Naive thymus-derived CD4-positive, alpha-beta T cell (primary cell): ENCODE results near the gene RPL31. TPM values are rescaled to one million over a fixed set of nuclear protein-coding genes. Genes with fewer than 3 reads are reported as not detected.

Source experiments
- ATAC-seq: fragments of 150-1000 bp; cut with Tn5 transposase; 2 replicates; pipeline ENCODE4 v1.10.0; 2021; ENCODE audit warnings: mild to moderate bottlenecking, moderate library complexity
- CTCF ChIA-PET: fragments of 350-600 bp; sonication (Branson Sonifier 250); formaldehyde crosslinking; loops from one replicate; lab custom pipeline; 2021; ENCODE audit warnings: antibody characterized with exemption; lab: Charles Lee
- POLR2A ChIA-PET: fragments of 350-600 bp; sonication (Branson Sonifier 250); formaldehyde crosslinking; loops from one replicate; lab custom pipeline; 2021; ENCODE audit warnings: antibody characterized with exemption, inconsistent platforms; lab: Charles Lee
- DNase-seq, 9 donors: peaks; one replicate each; pipeline versions ENCODE4 v3.0.0 to v3.0.0-alpha.2; 2020 to 2022; ENCODE audit warnings: mixed read lengths in 1 of 9
- H3K27ac ChIP-seq: one replicate; pipeline ENCODE4 v1.7.0; 2013; ENCODE audit warnings: mild to moderate bottlenecking, low read depth, low read length, moderate library complexity
- H3K27me3 ChIP-seq, 2 donors: one replicate each; pipeline ENCODE4 v1.7.0; 2013; ENCODE audit warnings: low read length in 2 of 2, mild to moderate bottlenecking in 2 of 2, moderate library complexity in 2 of 2; ENCODE audit not compliant: control insufficient read depth in 2 of 2, insufficient read depth in 2 of 2
- H3K36me3 ChIP-seq, 3 experiments: 1 replicate in 2 of 3; 2 replicates in 1 of 3; pipeline ENCODE4 v1.7.0; 2013; ENCODE audit warnings: low read length in 3 of 3, mild to moderate bottlenecking in 3 of 3, moderate library complexity in 1 of 3; ENCODE audit not compliant: insufficient read depth in 3 of 3, control insufficient read depth in 2 of 3
- H3K4me1 ChIP-seq, 2 donors: one replicate each; pipeline ENCODE4 v1.7.0; 2013; ENCODE audit warnings: low read length in 2 of 2, mild to moderate bottlenecking in 2 of 2, moderate library complexity in 1 of 2; ENCODE audit not compliant: control insufficient read depth in 2 of 2, insufficient read depth in 2 of 2
- H3K4me3 ChIP-seq: 2 replicates; pipeline ENCODE4 v1.7.0; 2013; ENCODE audit warnings: mild to moderate bottlenecking, low read length
- H3K9me3 ChIP-seq, 3 experiments: 1 replicate in 2 of 3; 2 replicates in 1 of 3; pipeline ENCODE4 v1.7.0; 2013; ENCODE audit warnings: low read length in 3 of 3; ENCODE audit not compliant: control insufficient read depth in 2 of 3
- H3K27ac Mint-ChIP-seq, 9 donors: one replicate each; pipeline ENCODE4 v1.8.0; 2020 to 2022; ENCODE audit warnings: mixed read lengths in 9 of 9, mild to moderate bottlenecking in 8 of 9, moderate library complexity in 5 of 9, inconsistent platforms in 2 of 9
- H3K27me3 Mint-ChIP-seq, 5 donors: one replicate each; pipeline ENCODE4 v1.8.0; 2021 to 2022; ENCODE audit warnings: mixed read lengths in 5 of 5, mild to moderate bottlenecking in 1 of 5
- H3K36me3 Mint-ChIP-seq, 5 donors: one replicate each; pipeline ENCODE4 v1.8.0; 2020 to 2022; ENCODE audit warnings: mixed read lengths in 5 of 5, mild to moderate bottlenecking in 3 of 5, inconsistent platforms in 1 of 5
- H3K4me1 Mint-ChIP-seq, 7 donors: one replicate each; pipeline ENCODE4 v1.8.0; 2020 to 2022; ENCODE audit warnings: mixed read lengths in 7 of 7, mild to moderate bottlenecking in 3 of 7, inconsistent platforms in 1 of 7
- H3K4me3 Mint-ChIP-seq, 10 donors: one replicate each; pipeline ENCODE4 v1.8.0; 2020 to 2022; ENCODE audit warnings: mild to moderate bottlenecking in 10 of 10, mixed read lengths in 10 of 10, moderate library complexity in 6 of 10, inconsistent platforms in 2 of 10
- H3K9me3 Mint-ChIP-seq, 11 donors: one replicate each; pipeline ENCODE4 v1.8.0; 2020 to 2022; ENCODE audit warnings: mixed read lengths in 11 of 11, mild to moderate bottlenecking in 4 of 11, inconsistent platforms in 1 of 11, moderate library complexity in 1 of 11
- intact Hi-C, 2 donors: fragments of 100-400 bp; cut with micrococcal nuclease; formaldehyde crosslinking; loops; one replicate each; pipeline ENCODE4 v1.15.1; 2023
- polyA plus RNA-seq, 2 donors: library from polyadenylated mRNA; unstranded; fragments of 300-500 nt; fragmentation: Illumina TruSeq; gene quantifications; one replicate each; pipeline ENCODE4 v1.2.3, GENCODE V29; 2021
- total RNA-seq, 6 experiments: library from RNA in 5 of 6; stranded (reverse) in 5 of 6; gene quantifications; 1 replicate in 5 of 6; 2 replicates in 1 of 6; pipeline ENCODE4 v1.2.3 and lab custom pipeline; 2021 to 2026

RPL31 gene
- total and polyA plus RNA-seq, 7 experiments from 2014 or later, result 1,182 to 8,686 (median 2,740) TPM

GRCh38 chr2:100990166-100990565 lies 11.9 kb upstream of the RPL31 start:
- H3K4me1 ChIP-seq, result no peaks in the 10 kb centered on the region
- POLR2A ChIA-PET, result interaction anchor here (1.0 kb wide), 1 partner anchor 12 kb away, joined by 3 read pairs; the partner anchor contains the start of gene RPL31
- ATAC-seq, result no peak
- CTCF ChIA-PET, result interaction anchor here (0.6 to 2.8 kb wide), 4 partner anchors 260 to 406 kb away, joined by 4 to 10 read pairs (median 4); no protein-coding TSS in a partner anchor
- no peaks in the 10 kb centered on the region for H3K27me3 ChIP-seq
- no peaks in the 10 kb centered on the region for H3K9me3 ChIP-seq
- no peak for DNase-seq
- intact Hi-C loops, result no loop called here
- Mint-ChIP-seq H3K9me3 (no peaks in the 10 kb centered on the region), H3K4me3 (no peak overlapping the region), H3K36me3 (peaks cover 0 to 13% (median 0%) of the 10 kb centered on the region in 5 donors), H3K27ac (peak overlapping the region in 1 of 9 donors; percentile 33), H3K4me1 (peaks cover 0 to 5% (median 0%) of the 10 kb centered on the region in 7 donors), H3K27me3 (no peaks in the 10 kb centered on the region)
- no peaks in the 10 kb centered on the region for H3K36me3 ChIP-seq
- no peak overlapping the region for H3K4me3 ChIP-seq
- H3K27ac ChIP-seq, result no peak overlapping the region

- H3K4me3 Mint-ChIP-seq, result no peak overlapping the region
- Histone ChIP-seq H3K4me3 (no peak overlapping the region), H3K9me3 (no peaks in the 10 kb centered on the region), H3K4me1 (no peaks in the 10 kb centered on the region), H3K27ac (no peak overlapping the region), H3K27me3 (no peaks in the 10 kb centered on the region), H3K36me3 (no peaks in the 10 kb centered on the region)
- POLR2A ChIA-PET, result interaction anchor here (1.0 kb wide), 1 partner anchor 12 kb away, joined by 3 read pairs; the partner anchor contains the start of gene RPL31
- no peaks in the 10 kb centered on the region for H3K9me3 Mint-ChIP-seq
- H3K4me1 Mint-ChIP-seq, result peaks cover 0 to 5% (median 0%) of the 10 kb centered on the region in 7 donors
- CTCF ChIA-PET, result interaction anchor here (0.6 to 2.8 kb wide), 4 partner anchors 261 to 407 kb away, joined by 4 to 10 read pairs (median 4); no protein-coding TSS in a partner anchor
- H3K27ac Mint-ChIP-seq, result peak overlapping the region in 1 of 9 donors; percentile 41
- peaks cover 0 to 16% (median 0%) of the 10 kb centered on the region in 5 donors for H3K36me3 Mint-ChIP-seq
- no peaks in the 10 kb centered on the region for H3K27me3 Mint-ChIP-seq
- intact Hi-C loops, result no loop called here
- DNase-seq (no peak), ATAC-seq (no peak)
Observed at GRCh38 chr2:100990650-100991403, 11.3 kb upstream of the RPL31 start.

- Mint-ChIP-seq H3K9me3 (no peaks in the 10 kb centered on the region), H3K27ac (no peak overlapping the region), H3K36me3 (peaks cover 0 to 16% (median 0%) of the 10 kb centered on the region in 5 donors), H3K4me1 (peaks cover 0 to 5% (median 0%) of the 10 kb centered on the region in 7 donors), H3K27me3 (no peaks in the 10 kb centered on the region), H3K4me3 (no peak overlapping the region)
- DNase-seq, result no peak
- H3K4me1 ChIP-seq, result no peaks in the 10 kb centered on the region
- H3K9me3 ChIP-seq, result no peaks in the 10 kb centered on the region
- no peaks in the 10 kb centered on the region for H3K27me3 ChIP-seq
- no peaks in the 10 kb centered on the region for H3K36me3 ChIP-seq
- ATAC-seq, result no peak
- no peak overlapping the region for H3K27ac ChIP-seq
- CTCF ChIA-PET, result interaction anchor here (1.0 to 2.8 kb wide), 2 partner anchors 381 to 384 kb away, joined by 4 to 10 read pairs; no protein-coding TSS in a partner anchor
- intact Hi-C loops, result no loop called here
- H3K4me3 ChIP-seq, result no peak overlapping the region
- POLR2A ChIA-PET, result no interaction called here
Observed at GRCh38 chr2:100991404-100991773, 10.7 kb upstream of the RPL31 start.

GRCh38 chr2:100992262-100992661 lies 9.8 kb upstream of the RPL31 start:
- Histone ChIP-seq H3K27ac (no peak overlapping the region), H3K36me3 (no peaks in the 10 kb centered on the region), H3K9me3 (no peaks in the 10 kb centered on the region), H3K4me3 (no peak overlapping the region), H3K27me3 (no peaks in the 10 kb centered on the region), H3K4me1 (no peaks in the 10 kb centered on the region)
- Mint-ChIP-seq H3K4me1 (peaks cover 0 to 5% (median 0%) of the 10 kb centered on the region in 7 donors), H3K27me3 (no peaks in the 10 kb centered on the region), H3K27ac (no peak overlapping the region), H3K36me3 (peaks cover 0 to 16% (median 0%) of the 10 kb centered on the region in 5 donors), H3K4me3 (no peak overlapping the region), H3K9me3 (no peaks in the 10 kb centered on the region)
- intact Hi-C loops, result no loop called here
- DNase-seq (no peak), ATAC-seq (peak; percentile 52)
- CTCF ChIA-PET, result no interaction called here
- POLR2A ChIA-PET, result interaction anchor here (0.7 kb wide), 1 partner anchor 386 kb away, joined by 3 read pairs; no protein-coding TSS in a partner anchor

- ATAC-seq (no peak), DNase-seq (no peak)
- Mint-ChIP-seq H3K4me1 (peaks cover 0 to 5% (median 0%) of the 10 kb centered on the region in 7 donors), H3K4me3 (no peak overlapping the region), H3K9me3 (no peaks in the 10 kb centered on the region), H3K36me3 (peaks cover 0 to 16% (median 0%) of the 10 kb centered on the region in 5 donors), H3K27me3 (no peaks in the 10 kb centered on the region), H3K27ac (no peak overlapping the region)
- intact Hi-C loops, result no loop called here
- Histone ChIP-seq H3K4me3 (no peak overlapping the region), H3K27me3 (no peaks in the 10 kb centered on the region), H3K4me1 (no peaks in the 10 kb centered on the region), H3K36me3 (no peaks in the 10 kb centered on the region), H3K27ac (no peak overlapping the region), H3K9me3 (no peaks in the 10 kb centered on the region)
- POLR2A ChIA-PET, result no interaction called here
- CTCF ChIA-PET, result no interaction called here
Observed at GRCh38 chr2:100993294-100993693, 8.8 kb upstream of the RPL31 start.

GRCh38 chr2:100995309-100996075 lies 6.6 kb upstream of the RPL31 start:
- H3K27ac ChIP-seq, result no peak overlapping the region
- ChIA-PET CTCF (no interaction called here), POLR2A (no interaction called here)
- H3K9me3 Mint-ChIP-seq, result no peaks in the 10 kb centered on the region
- H3K4me1 Mint-ChIP-seq, result peaks cover 0 to 5% (median 0%) of the 10 kb centered on the region in 7 donors
- no peaks in the 10 kb centered on the region for H3K9me3 ChIP-seq
- H3K36me3 ChIP-seq, result no peaks in the 10 kb centered on the region
- no peak overlapping the region for H3K27ac Mint-ChIP-seq
- H3K27me3 Mint-ChIP-seq, result peaks cover 0 to 5% (median 0%) of the 10 kb centered on the region in 5 donors
- no peak overlapping the region for H3K4me3 Mint-ChIP-seq
- ATAC-seq (no peak), DNase-seq (no peak)
- intact Hi-C loops, result no loop called here
- peaks cover 0 to 10% (median 0%) of the 10 kb centered on the region in 5 donors for H3K36me3 Mint-ChIP-seq
- H3K27me3 ChIP-seq, result no peaks in the 10 kb centered on the region
- H3K4me3 ChIP-seq, result no peak overlapping the region
- no peaks in the 10 kb centered on the region for H3K4me1 ChIP-seq
